Liver (tissue), 9 donors: ENCODE measurements around the gene RALGDS. TPM values are rescaled to one million over a fixed set of nuclear protein-coding genes. Genes with fewer than 3 reads are reported as not detected.

Experiments
- DNase-seq: peaks from one replicate; pipeline ENCODE4 v3.0.0-alpha.2; 2017; ENCODE audit warnings: low spot score
- H3K27ac ChIP-seq, 2 donors: one replicate each; pipeline ENCODE4 v1.7.0; 2013; ENCODE audit warnings: inconsistent platforms in 2 of 2, low read length in 2 of 2, control low read depth in 1 of 2, low read depth in 1 of 2, mild to moderate bottlenecking in 1 of 2
- H3K27me3 ChIP-seq, 4 donors: one replicate each; pipeline versions ENCODE4 v1.6.1 to v1.7.0; 2013; ENCODE audit warnings: low read length in 3 of 4, inconsistent platforms in 1 of 4, mild to moderate bottlenecking in 1 of 4, moderate library complexity in 1 of 4; ENCODE audit not compliant: control insufficient read depth in 4 of 4, insufficient read depth in 4 of 4
- H3K36me3 ChIP-seq, 4 donors: one replicate each; pipeline versions ENCODE4 v1.6.1 to v1.7.0; 2013; ENCODE audit warnings: low read length in 3 of 4, mild to moderate bottlenecking in 3 of 4, low read depth in 1 of 4, moderate library complexity in 1 of 4; ENCODE audit not compliant: control insufficient read depth in 4 of 4, insufficient read depth in 3 of 4
- H3K4me1 ChIP-seq, 4 donors: one replicate each; pipeline versions ENCODE4 v1.6.1 to v1.7.0; 2013; ENCODE audit warnings: low read length in 3 of 4, mild to moderate bottlenecking in 3 of 4, moderate library complexity in 1 of 4; ENCODE audit not compliant: control insufficient read depth in 4 of 4, insufficient read depth in 4 of 4
- H3K4me3 ChIP-seq, 3 donors: one replicate each; pipeline versions ENCODE4 v1.6.1 to v1.7.0; 2013; ENCODE audit warnings: low read length in 3 of 3, control low read depth in 1 of 3, low read depth in 1 of 3, mild to moderate bottlenecking in 1 of 3
- H3K9ac ChIP-seq, 2 donors: one replicate each; pipeline ENCODE4 v1.7.0; 2013; ENCODE audit warnings: low read length in 2 of 2, mild to moderate bottlenecking in 2 of 2, moderate library complexity in 2 of 2, control low read depth in 1 of 2, low read depth in 1 of 2
- H3K9me3 ChIP-seq, 4 donors: one replicate each; pipeline versions ENCODE4 v1.6.1 to v1.7.0; 2013; ENCODE audit warnings: low read length in 3 of 4; ENCODE audit not compliant: control insufficient read depth in 4 of 4
- EGR1 ChIP-seq, 2 donors: IDR thresholded peaks; 2 replicates each; pipeline ENCODE4 v1.6.1; 2016 to 2018; ENCODE audit warnings: antibody characterized with exemption in 2 of 2, low read depth in 2 of 2
- FOXA1 ChIP-seq: IDR thresholded peaks from 2 replicates; pipeline ENCODE4 v1.6.1; 2016; ENCODE audit warnings: antibody characterized with exemption
- FOXA2 ChIP-seq: IDR thresholded peaks from 2 replicates; pipeline ENCODE4 v1.6.1; 2016; ENCODE audit warnings: antibody characterized with exemption
- GABPA ChIP-seq, 2 donors: IDR thresholded peaks in 1 of 2; conservative IDR thresholded peaks in 1 of 2; 2 replicates each; pipeline ENCODE4 v1.6.1; 2016; ENCODE audit warnings: antibody characterized with exemption in 2 of 2, mild to moderate bottlenecking in 1 of 2, moderate library complexity in 1 of 2
- HNF4A ChIP-seq, 2 donors: conservative IDR thresholded peaks; 2 replicates each; pipeline ENCODE4 v1.6.1; 2016; ENCODE audit warnings: antibody characterized with exemption in 2 of 2, mild to moderate bottlenecking in 2 of 2
- HNF4G ChIP-seq: IDR thresholded peaks from 2 replicates; pipeline ENCODE4 v1.6.1; 2016; ENCODE audit warnings: antibody characterized with exemption
- NR2F2 ChIP-seq: IDR thresholded peaks from 2 replicates; pipeline ENCODE4 v1.6.1; 2016; ENCODE audit warnings: antibody characterized with exemption
- RAD21 ChIP-seq, 2 donors: IDR thresholded peaks; 2 replicates each; pipeline ENCODE4 v1.6.1; 2016; ENCODE audit warnings: antibody characterized with exemption in 2 of 2, mild to moderate bottlenecking in 2 of 2
- REST ChIP-seq: IDR thresholded peaks from 2 replicates; pipeline ENCODE4 v1.6.1; 2016; ENCODE audit warnings: antibody characterized with exemption, mild to moderate bottlenecking
- RXRA ChIP-seq, 2 donors: IDR thresholded peaks; 2 replicates each; pipeline ENCODE4 v1.6.1; 2017 to 2018; ENCODE audit warnings: antibody characterized with exemption in 2 of 2, mild to moderate bottlenecking in 1 of 2
- SP1 ChIP-seq: IDR thresholded peaks from 2 replicates; pipeline ENCODE4 v1.6.1; 2018; ENCODE audit warnings: antibody characterized with exemption, mild to moderate bottlenecking
- YY1 ChIP-seq: IDR thresholded peaks from 2 replicates; pipeline ENCODE4 v1.6.1; 2016; ENCODE audit warnings: antibody characterized with exemption, mild to moderate bottlenecking
- WGBS: extraction: QIAGEN DNeasy Blood & Tissue Kit; methylation state at CpG from one replicate; pipeline ENCODE4 v1.1.7; 2013; 5-methylcytosine and 5-hydroxymethylcytosine counted together
- polyA plus RNA-seq, 2 donors: library from polyadenylated mRNA; stranded (reverse) in 1 of 2; unstranded in 1 of 2; fragments of 200-250 nt in 1 of 2; fragments of >200 nt in 1 of 2; fragmentation: Nextera tagmentation in 1 of 2; extraction: Ambion mirVana in 1 of 2; gene quantifications; one replicate each; pipeline versions ENCODE4 v1.2.1 to v1.2.3, GENCODE V29; 2013 to 2015
- total RNA-seq, 2 donors: library from RNA; depleted of rRNA; stranded (reverse); fragments of >200 nt; gene quantifications; one replicate each; pipeline ENCODE4 v1.2.3, GENCODE V29; 2014
- TF ChIP-seq, protein P1 (sequence below): IDR thresholded peaks from 2 replicates; pipeline ENCODE4 v1.6.1; 2016; ENCODE audit warnings: antibody characterized with exemption
- TF ChIP-seq, protein P2 (sequence below): fragments of 150-350 bp; IDR thresholded peaks from 2 replicates; pipeline ENCODE4 v1.5.1; 2017; ENCODE audit warnings: improper control_type of control experiment, low read depth, low read length; ENCODE audit not compliant: missing input control
- donor health status: healthy.
- donor health status: healthy.
- donor health status: healthy.
- donor health status: healthy.
- donor health status: healthy.

The RALGDS gene
- total and polyA plus RNA-seq, 4 donors: 1.3 to 19.0 (median 7.3) TPM

DNA sequence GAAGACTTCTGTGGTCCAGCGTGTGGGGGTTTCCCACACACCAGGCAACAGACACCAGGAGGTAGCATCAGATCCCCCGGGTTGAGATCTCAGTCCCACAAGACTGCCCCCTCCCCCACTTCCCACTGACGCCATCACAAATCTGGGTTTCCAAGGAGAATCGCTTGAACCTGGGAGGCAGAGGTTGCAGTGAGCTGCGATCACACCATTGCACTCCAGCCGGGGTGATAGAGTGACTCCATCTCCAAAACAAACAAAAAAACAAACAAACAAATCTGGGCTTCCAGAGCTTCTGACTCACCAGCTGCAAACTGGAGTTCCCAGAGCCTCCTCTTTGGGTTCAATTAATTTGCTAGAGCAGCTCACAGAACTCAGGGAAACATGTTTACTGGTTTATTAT lies 47.4 kb upstream of the RALGDS start (continued):
- no peak for TF ChIP-seq FOXA2
- TF ChIP-seq, protein P1, sequence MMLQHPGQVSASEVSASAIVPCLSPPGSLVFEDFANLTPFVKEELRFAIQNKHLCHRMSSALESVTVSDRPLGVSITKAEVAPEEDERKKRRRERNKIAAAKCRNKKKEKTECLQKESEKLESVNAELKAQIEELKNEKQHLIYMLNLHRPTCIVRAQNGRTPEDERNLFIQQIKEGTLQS: no peak

GRCh38 chr9:133167769-133168168 lies 46.7 kb upstream of the RALGDS start:
- no peak for DNase-seq
- Histone ChIP-seq H3K4me1 (peaks cover 2 to 13% (median 5%) of the 10 kb centered on the region in 4 donors), H3K27ac (no peak overlapping the region), H3K36me3 (no peaks in the 10 kb centered on the region), H3K9ac (no peak overlapping the region), H3K27me3 (no peaks in the 10 kb centered on the region), H3K9me3 (no peaks in the 10 kb centered on the region), H3K4me3 (no peak overlapping the region)
- WGBS: 93% methylated on average over 3 of the region's 3 CpGs
- no peak for TF ChIP-seq NR2F2
- TF ChIP-seq FOXA2: no peak
- TF ChIP-seq FOXA1: no peak
- no peak for TF ChIP-seq HNF4A (conservative IDR thresholded peaks at IDR 0.05)
- TF ChIP-seq RXRA (IDR thresholded peaks at IDR 0.05): no peak
- no peak for TF ChIP-seq EGR1 (IDR thresholded peaks at IDR 0.05; ENCODE audit: low read depth in 2 of 2)
- TF ChIP-seq YY1: no peak

DNA sequence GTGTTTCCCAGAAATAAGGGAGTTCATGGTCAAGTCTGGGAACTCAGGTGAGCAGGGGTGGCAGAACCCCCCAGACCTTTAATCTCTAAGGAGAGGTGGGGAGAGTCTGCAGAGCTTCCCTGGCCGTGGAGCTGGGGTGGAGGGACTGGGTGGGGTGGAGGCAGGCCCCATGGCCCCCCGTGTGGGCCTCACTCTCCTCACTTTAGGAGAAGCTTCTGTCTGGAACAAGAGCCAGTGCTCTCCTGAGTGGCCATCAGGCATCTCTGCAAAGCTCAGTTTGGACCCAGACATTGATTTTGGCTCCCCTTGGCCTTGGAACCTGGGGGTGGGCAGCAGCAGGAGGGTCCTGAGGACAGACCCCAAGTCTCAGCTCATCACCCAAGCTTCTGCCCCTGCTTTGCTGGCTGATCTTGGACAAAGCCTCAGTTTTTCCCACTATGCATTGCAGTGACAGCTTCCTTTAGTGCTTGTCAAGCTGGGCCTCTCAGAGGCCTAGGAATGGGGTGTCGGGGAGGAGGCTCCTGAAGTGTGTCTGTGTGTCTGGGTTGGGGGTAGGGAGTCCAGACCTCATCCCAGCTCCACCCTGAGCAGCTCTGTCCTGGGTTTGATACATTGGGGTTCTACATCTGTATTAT lies 46.2 kb upstream of the RALGDS start:
- Histone ChIP-seq H3K36me3 (no peaks in the 10 kb centered on the region), H3K4me3 (no peak overlapping the region), H3K9ac (no peak overlapping the region), H3K27ac (no peak overlapping the region), H3K9me3 (no peaks in the 10 kb centered on the region), H3K27me3 (no peaks in the 10 kb centered on the region), H3K4me1 (peaks cover 2 to 13% (median 6%) of the 10 kb centered on the region in 4 donors)
- WGBS: 88% methylated on average over 3 of the region's 3 CpGs
- no peak for DNase-seq
- no peak for TF ChIP-seq FOXA2
- no peak for TF ChIP-seq NR2F2
- TF ChIP-seq YY1: no peak
- no peak for TF ChIP-seq RAD21 (IDR thresholded peaks at IDR 0.05)
- TF ChIP-seq, protein P2, sequence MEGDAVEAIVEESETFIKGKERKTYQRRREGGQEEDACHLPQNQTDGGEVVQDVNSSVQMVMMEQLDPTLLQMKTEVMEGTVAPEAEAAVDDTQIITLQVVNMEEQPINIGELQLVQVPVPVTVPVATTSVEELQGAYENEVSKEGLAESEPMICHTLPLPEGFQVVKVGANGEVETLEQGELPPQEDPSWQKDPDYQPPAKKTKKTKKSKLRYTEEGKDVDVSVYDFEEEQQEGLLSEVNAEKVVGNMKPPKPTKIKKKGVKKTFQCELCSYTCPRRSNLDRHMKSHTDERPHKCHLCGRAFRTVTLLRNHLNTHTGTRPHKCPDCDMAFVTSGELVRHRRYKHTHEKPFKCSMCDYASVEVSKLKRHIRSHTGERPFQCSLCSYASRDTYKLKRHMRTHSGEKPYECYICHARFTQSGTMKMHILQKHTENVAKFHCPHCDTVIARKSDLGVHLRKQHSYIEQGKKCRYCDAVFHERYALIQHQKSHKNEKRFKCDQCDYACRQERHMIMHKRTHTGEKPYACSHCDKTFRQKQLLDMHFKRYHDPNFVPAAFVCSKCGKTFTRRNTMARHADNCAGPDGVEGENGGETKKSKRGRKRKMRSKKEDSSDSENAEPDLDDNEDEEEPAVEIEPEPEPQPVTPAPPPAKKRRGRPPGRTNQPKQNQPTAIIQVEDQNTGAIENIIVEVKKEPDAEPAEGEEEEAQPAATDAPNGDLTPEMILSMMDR: no peak
- TF ChIP-seq SP1: no peak
- TF ChIP-seq REST: no peak
- no peak for TF ChIP-seq HNF4A (conservative IDR thresholded peaks at IDR 0.05)
- no peak for TF ChIP-seq GABPA (IDR thresholded peaks at IDR 0.05 in 1 of 2, conservative IDR thresholded peaks at IDR 0.05 in 1 of 2)
- TF ChIP-seq FOXA1: no peak
- TF ChIP-seq, protein P1: no peak
- TF ChIP-seq HNF4G: no peak
- TF ChIP-seq RXRA (IDR thresholded peaks at IDR 0.05): no peak
